ENCODE results near the gene PLD5.

The PLD5 gene

GRCh38 chr1:242506724-242507123 is 17.8 kb downstream of the PLD5 start:
- Histone ChIP-seq H3K9ac (ENCODE audit: low read length) (no peak overlapping the region), H3K9me3 (ENCODE audit: control insufficient read depth, low read length) (no peaks in the 10 kb centered on the region), H3K4me2 (ENCODE audit: low read length, poor library complexity, severe bottlenecking) (no peak overlapping the region), H3K36me3 (ENCODE audit: control insufficient read depth in 1 of 2, insufficient read depth in 2 of 2, low read depth in 1 of 2, low read length in 2 of 2) (no peaks in the 10 kb centered on the region), H3K18ac (ENCODE audit: low read depth in 1 of 2, low read length in 2 of 2) (no peak overlapping the region), H3K23ac (ENCODE audit: low read length in 2 of 2) (no peak overlapping the region), H3K14ac (ENCODE audit: low read length in 2 of 2) (no peak overlapping the region), H2AK5ac (ENCODE audit: low read length, severe bottlenecking) (no peak overlapping the region), H3K27ac (ENCODE audit: low read length, poor library complexity, severe bottlenecking) (no peak overlapping the region), H3K4ac (ENCODE audit: low read depth in 1 of 2, low read length in 2 of 2) (no peak overlapping the region), H2BK5ac (ENCODE audit: low read depth, low read length, poor library complexity, severe bottlenecking) (no peak overlapping the region), H2AFZ (ENCODE audit: low read depth, low read length) (no peak overlapping the region), H3K79me1 (replicated peaks; ENCODE audit: low read length, poor library complexity, severe bottlenecking) (no peaks in the 10 kb centered on the region), H2BK12ac (ENCODE audit: low read length in 2 of 2) (no peak overlapping the region), H3K4me1 (ENCODE audit: control insufficient read depth, insufficient read depth, low read depth, low read length) (no peaks in the 10 kb centered on the region), H4K8ac (ENCODE audit: low read length) (no peak overlapping the region), H2BK120ac (ENCODE audit: low read depth, low read length) (no peak overlapping the region), H3K27me3 (ENCODE audit: control insufficient read depth in 1 of 2, insufficient read depth in 1 of 2, low read length in 2 of 2) (no peaks in the 10 kb centered on the region), H2BK15ac (ENCODE audit: low read depth, poor library complexity, severe bottlenecking) (no peak overlapping the region), H4K91ac (ENCODE audit: low read length) (no peak overlapping the region), H3K4me3 (ENCODE audit: insufficient read depth in 1 of 2, low read depth in 1 of 2, low read length in 2 of 2) (no peak overlapping the region)
- DNase-seq: no peak
- WGBS: 88% methylated on average over 10 of the region's 12 CpGs

GRCh38 chr1:242489545-242489944 is 35.0 kb downstream of the PLD5 start:
- Histone ChIP-seq H3K9ac (ENCODE audit: low read length) (no peak overlapping the region), H3K36me3 (ENCODE audit: control insufficient read depth in 1 of 2, insufficient read depth in 2 of 2, low read depth in 1 of 2, low read length in 2 of 2) (no peaks in the 10 kb centered on the region), H3K4me1 (ENCODE audit: control insufficient read depth, insufficient read depth, low read depth, low read length) (no peaks in the 10 kb centered on the region), H3K23ac (ENCODE audit: low read length in 2 of 2) (no peak overlapping the region), H3K4me2 (ENCODE audit: low read length, poor library complexity, severe bottlenecking) (no peak overlapping the region), H3K27me3 (ENCODE audit: control insufficient read depth in 1 of 2, insufficient read depth in 1 of 2, low read length in 2 of 2) (no peaks in the 10 kb centered on the region), H3K4ac (ENCODE audit: low read depth in 1 of 2, low read length in 2 of 2) (no peak overlapping the region), H2AFZ (ENCODE audit: low read depth, low read length) (no peak overlapping the region), H2AK5ac (ENCODE audit: low read length, severe bottlenecking) (no peak overlapping the region), H3K4me3 (ENCODE audit: insufficient read depth in 1 of 2, low read depth in 1 of 2, low read length in 2 of 2) (no peak overlapping the region), H2BK5ac (ENCODE audit: low read depth, low read length, poor library complexity, severe bottlenecking) (no peak overlapping the region), H2BK12ac (ENCODE audit: low read length in 2 of 2) (no peak overlapping the region), H4K8ac (ENCODE audit: low read length) (no peak overlapping the region), H3K14ac (ENCODE audit: low read length in 2 of 2) (no peak overlapping the region), H3K9me3 (ENCODE audit: control insufficient read depth, low read length) (peaks cover 3% of the 10 kb centered on the region), H4K91ac (ENCODE audit: low read length) (no peak overlapping the region), H2BK120ac (ENCODE audit: low read depth, low read length) (no peak overlapping the region), H3K79me1 (replicated peaks; ENCODE audit: low read length, poor library complexity, severe bottlenecking) (no peaks in the 10 kb centered on the region), H3K18ac (ENCODE audit: low read depth in 1 of 2, low read length in 2 of 2) (no peak overlapping the region), H2BK15ac (ENCODE audit: low read depth, poor library complexity, severe bottlenecking) (no peak overlapping the region), H3K27ac (ENCODE audit: low read length, poor library complexity, severe bottlenecking) (no peak overlapping the region)
- WGBS: 60% methylated on average over 3 of the region's 3 CpGs
- no peak for DNase-seq

GRCh38 chr1:242477944-242478343 is 46.6 kb downstream of the PLD5 start:
- H2BK120ac ChIP-seq (ENCODE audit: low read depth, low read length): no peak overlapping the region
- no peak overlapping the region for H4K8ac ChIP-seq (ENCODE audit: low read length)
- H3K9ac ChIP-seq (ENCODE audit: low read length): no peak overlapping the region
- no peak overlapping the region for H2AFZ ChIP-seq (ENCODE audit: low read depth, low read length)
- no peak overlapping the region for H3K18ac ChIP-seq (ENCODE audit: low read depth in 1 of 2, low read length in 2 of 2)
- H2BK15ac ChIP-seq (ENCODE audit: low read depth, poor library complexity, severe bottlenecking): no peak overlapping the region
- H2AK5ac ChIP-seq (ENCODE audit: low read length, severe bottlenecking): no peak overlapping the region
- H3K27ac ChIP-seq (ENCODE audit: low read length, poor library complexity, severe bottlenecking): no peak overlapping the region
- H3K14ac ChIP-seq (ENCODE audit: low read length in 2 of 2): no peak overlapping the region
- no peaks in the 10 kb centered on the region for H3K9me3 ChIP-seq (ENCODE audit: control insufficient read depth, low read length)
- H3K23ac ChIP-seq (ENCODE audit: low read length in 2 of 2): no peak overlapping the region
- no peak overlapping the region for H2BK12ac ChIP-seq (ENCODE audit: low read length in 2 of 2)
- no peaks in the 10 kb centered on the region for H3K36me3 ChIP-seq (ENCODE audit: control insufficient read depth in 1 of 2, insufficient read depth in 2 of 2, low read depth in 1 of 2, low read length in 2 of 2)
- no peak for DNase-seq
- H3K4me3 ChIP-seq (ENCODE audit: insufficient read depth in 1 of 2, low read depth in 1 of 2, low read length in 2 of 2): no peak overlapping the region
- H2BK5ac ChIP-seq (ENCODE audit: low read depth, low read length, poor library complexity, severe bottlenecking): no peak overlapping the region
- no peak overlapping the region for H4K91ac ChIP-seq (ENCODE audit: low read length)
- no peak overlapping the region for H3K4ac ChIP-seq (ENCODE audit: low read depth in 1 of 2, low read length in 2 of 2)
- no peaks in the 10 kb centered on the region for H3K79me1 ChIP-seq (replicated peaks; ENCODE audit: low read length, poor library complexity, severe bottlenecking)
- no peak overlapping the region for H3K4me2 ChIP-seq (ENCODE audit: low read length, poor library complexity, severe bottlenecking)
- WGBS: 57% methylated on average over 3 of the region's 3 CpGs
- peaks cover 0 to 3% of the 10 kb centered on the region in 2 experiments for H3K27me3 ChIP-seq (ENCODE audit: control insufficient read depth in 1 of 2, insufficient read depth in 1 of 2, low read length in 2 of 2)
- no peaks in the 10 kb centered on the region for H3K4me1 ChIP-seq (ENCODE audit: control insufficient read depth, insufficient read depth, low read depth, low read length)

- H3K4me1 ChIP-seq (ENCODE audit: control insufficient read depth, insufficient read depth, low read depth, low read length): no peaks in the 10 kb centered on the region
- no peaks in the 10 kb centered on the region for H3K27me3 ChIP-seq (ENCODE audit: control insufficient read depth in 1 of 2, insufficient read depth in 1 of 2, low read length in 2 of 2)
- H2AK5ac ChIP-seq (ENCODE audit: low read length, severe bottlenecking): no peak overlapping the region
- no peak overlapping the region for H3K4me3 ChIP-seq (ENCODE audit: insufficient read depth in 1 of 2, low read depth in 1 of 2, low read length in 2 of 2)
- no peak overlapping the region for H2BK5ac ChIP-seq (ENCODE audit: low read depth, low read length, poor library complexity, severe bottlenecking)
- H3K27ac ChIP-seq (ENCODE audit: low read length, poor library complexity, severe bottlenecking): no peak overlapping the region
- no peaks in the 10 kb centered on the region for H3K36me3 ChIP-seq (ENCODE audit: control insufficient read depth in 1 of 2, insufficient read depth in 2 of 2, low read depth in 1 of 2, low read length in 2 of 2)
- H3K14ac ChIP-seq (ENCODE audit: low read length in 2 of 2): no peak overlapping the region
- no peak overlapping the region for H2AFZ ChIP-seq (ENCODE audit: low read depth, low read length)
- H3K23ac ChIP-seq (ENCODE audit: low read length in 2 of 2): no peak overlapping the region
- no peaks in the 10 kb centered on the region for H3K9me3 ChIP-seq (ENCODE audit: control insufficient read depth, low read length)
- WGBS: 66% methylated on average over 6 of the region's 6 CpGs
- no peak overlapping the region for H3K4ac ChIP-seq (ENCODE audit: low read depth in 1 of 2, low read length in 2 of 2)
- H2BK15ac ChIP-seq (ENCODE audit: low read depth, poor library complexity, severe bottlenecking): no peak overlapping the region
- H3K9ac ChIP-seq (ENCODE audit: low read length): no peak overlapping the region
- no peak overlapping the region for H2BK120ac ChIP-seq (ENCODE audit: low read depth, low read length)
- no peak overlapping the region for H3K18ac ChIP-seq (ENCODE audit: low read depth in 1 of 2, low read length in 2 of 2)
- no peak overlapping the region for H2BK12ac ChIP-seq (ENCODE audit: low read length in 2 of 2)
- H4K91ac ChIP-seq (ENCODE audit: low read length): no peak overlapping the region
- H3K4me2 ChIP-seq (ENCODE audit: low read length, poor library complexity, severe bottlenecking): no peak overlapping the region
- no peaks in the 10 kb centered on the region for H3K79me1 ChIP-seq (replicated peaks; ENCODE audit: low read length, poor library complexity, severe bottlenecking)
- DNase-seq: no peak
- H4K8ac ChIP-seq (ENCODE audit: low read length): no peak overlapping the region
Observed at GRCh38 chr1:242470774-242471173, 53.7 kb downstream of the PLD5 start.

All from mesenchymal stem cell (in vitro differentiated cells and primary cell).